ENCODE measurements around the gene TMOD1. TPM values are rescaled to one million over a fixed set of nuclear protein-coding genes. Genes with fewer than 3 reads are reported as not detected.
A peak's percentile ranks its signal among the peaks of the same experiment; 100 is the strongest.

Gene TMOD1
- total and polyA plus RNA-seq, 9 of the 15 experiments (the other 6 are each of a cell fraction or from before 2014, with no cell fraction given) = 7.1 to 41.2 (median 14.2) TPM

DNA sequence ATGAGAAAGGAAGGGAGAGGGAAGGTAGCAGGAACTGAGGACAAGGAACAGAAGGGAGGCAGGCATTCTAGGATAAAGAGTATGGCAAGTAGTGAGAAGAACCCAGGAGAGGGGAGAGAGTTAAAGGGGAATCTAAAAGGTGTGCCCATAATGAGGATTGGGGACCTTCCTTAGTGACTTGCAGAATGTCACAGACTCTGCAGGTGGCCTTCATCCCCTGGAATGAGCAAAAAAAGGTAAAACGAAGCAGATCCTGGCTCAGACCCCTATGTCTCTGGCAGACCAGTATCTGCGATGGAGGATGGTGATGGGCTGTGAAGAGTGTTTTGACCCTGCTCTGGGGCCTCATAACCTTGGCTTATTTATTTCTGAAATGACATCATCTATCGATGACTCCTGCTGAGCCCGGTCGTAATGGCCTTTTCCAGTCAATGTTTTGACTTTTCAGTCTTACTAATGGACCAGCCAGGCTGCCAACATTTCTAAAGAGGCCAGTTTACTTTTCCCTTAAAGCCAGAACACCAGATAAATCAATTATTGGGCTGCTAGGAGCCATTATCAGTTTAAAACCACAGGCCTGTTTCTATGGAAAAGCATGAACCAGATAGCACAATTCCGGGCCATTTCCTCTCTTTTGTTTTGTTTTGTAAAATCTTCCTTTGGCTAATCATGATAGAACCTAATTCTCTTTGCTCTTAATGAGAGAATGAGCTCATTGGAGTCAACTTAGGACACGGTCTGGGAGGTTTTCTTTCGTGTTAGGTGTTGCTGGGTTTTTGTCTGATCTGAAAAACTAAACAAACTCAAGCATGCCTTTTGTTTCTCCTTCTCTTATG, 3.1 kb downstream of the TMOD1 start (continued):
- TF ChIP-seq, protein P1, sequence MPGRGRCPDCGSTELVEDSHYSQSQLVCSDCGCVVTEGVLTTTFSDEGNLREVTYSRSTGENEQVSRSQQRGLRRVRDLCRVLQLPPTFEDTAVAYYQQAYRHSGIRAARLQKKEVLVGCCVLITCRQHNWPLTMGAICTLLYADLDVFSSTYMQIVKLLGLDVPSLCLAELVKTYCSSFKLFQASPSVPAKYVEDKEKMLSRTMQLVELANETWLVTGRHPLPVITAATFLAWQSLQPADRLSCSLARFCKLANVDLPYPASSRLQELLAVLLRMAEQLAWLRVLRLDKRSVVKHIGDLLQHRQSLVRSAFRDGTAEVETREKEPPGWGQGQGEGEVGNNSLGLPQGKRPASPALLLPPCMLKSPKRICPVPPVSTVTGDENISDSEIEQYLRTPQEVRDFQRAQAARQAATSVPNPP (IDR thresholded peaks at IDR 0.05; ENCODE audit: borderline replicate concordance, insufficient read depth, insufficient read length) = no peak
- TF ChIP-seq CBX1 (IDR thresholded peaks at IDR 0.05; ENCODE audit: low read depth) (no peak), MYNN (IDR thresholded peaks at IDR 0.05) (no peak), MYNN (CRISPR knock-in tag; IDR thresholded peaks at IDR 0.05) (no peak), SMAD3 (CRISPR knock-in tag; conservative IDR thresholded peaks at IDR 0.05) (no peak), ZNF184 (CRISPR knock-in tag; IDR thresholded peaks at IDR 0.05) (no peak), RHOXF2B (CRISPR knock-in tag; conservative IDR thresholded peaks at IDR 0.05) (no peak), ARNT (IDR thresholded peaks at IDR 0.05) (no peak), ZNF589 (CRISPR knock-in tag; IDR thresholded peaks at IDR 0.05; ENCODE audit: low read depth) (no peak), C11orf30 (IDR thresholded peaks at IDR 0.05; ENCODE audit: low read depth) (peak; percentile 39; the same call in 1 of the 2 replicates), EZH2 (IDR thresholded peaks at IDR 0.05; ENCODE audit: borderline replicate concordance, low read depth, low read length) (no peak), ZNF165 (CRISPR knock-in tag; IDR thresholded peaks at IDR 0.05; ENCODE audit: borderline replicate concordance) (no peak), NFATC3 (IDR thresholded peaks at IDR 0.05) (no peak), SIN3B (IDR thresholded peaks at IDR 0.05; ENCODE audit: low read depth) (no peak), CBFA2T3 (IDR thresholded peaks at IDR 0.05) (peak; percentile 60), ZFP30 (CRISPR knock-in tag; IDR thresholded peaks at IDR 0.05; ENCODE audit: borderline replicate concordance) (no peak), HNRNPLL (IDR thresholded peaks at IDR 0.05; ENCODE audit: low read depth, low read length, poor library complexity, severe bottlenecking) (no peak), JUN (IDR thresholded peaks at IDR 0.05; ENCODE audit: borderline replicate concordance, low read depth, low read length) (peak; percentile 32; the same call in 1 of the 2 replicates), JUN (CRISPR knock-in tag; IDR thresholded peaks at IDR 0.05; ENCODE audit: borderline replicate concordance) (no peak), STAT5A (IDR thresholded peaks at IDR 0.05; ENCODE audit: borderline replicate concordance, low read length) (no peak), PTBP1 (IDR thresholded peaks at IDR 0.05; ENCODE audit: low read depth, low read length) (no peak), ZNF830 (CRISPR knock-in tag; IDR thresholded peaks at IDR 0.05) (no peak)
- TF ChIP-seq, protein P2, sequence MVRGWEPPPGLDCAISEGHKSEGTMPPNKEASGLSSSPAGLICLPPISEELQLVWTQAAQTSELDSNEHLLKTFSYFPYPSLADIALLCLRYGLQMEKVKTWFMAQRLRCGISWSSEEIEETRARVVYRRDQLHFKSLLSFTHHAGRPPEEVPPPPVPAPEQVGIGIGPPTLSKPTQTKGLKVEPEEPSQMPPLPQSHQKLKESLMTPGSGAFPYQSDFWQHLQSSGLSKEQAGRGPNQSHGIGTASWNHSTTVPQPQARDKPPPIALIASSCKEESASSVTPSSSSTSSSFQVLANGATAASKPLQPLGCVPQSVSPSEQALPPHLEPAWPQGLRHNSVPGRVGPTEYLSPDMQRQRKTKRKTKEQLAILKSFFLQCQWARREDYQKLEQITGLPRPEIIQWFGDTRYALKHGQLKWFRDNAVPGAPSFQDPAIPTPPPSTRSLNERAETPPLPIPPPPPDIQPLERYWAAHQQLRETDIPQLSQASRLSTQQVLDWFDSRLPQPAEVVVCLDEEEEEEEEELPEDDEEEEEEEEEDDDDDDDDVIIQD (CRISPR knock-in tag; IDR thresholded peaks at IDR 0.05) = no peak
- TF ChIP-seq, protein P3, sequence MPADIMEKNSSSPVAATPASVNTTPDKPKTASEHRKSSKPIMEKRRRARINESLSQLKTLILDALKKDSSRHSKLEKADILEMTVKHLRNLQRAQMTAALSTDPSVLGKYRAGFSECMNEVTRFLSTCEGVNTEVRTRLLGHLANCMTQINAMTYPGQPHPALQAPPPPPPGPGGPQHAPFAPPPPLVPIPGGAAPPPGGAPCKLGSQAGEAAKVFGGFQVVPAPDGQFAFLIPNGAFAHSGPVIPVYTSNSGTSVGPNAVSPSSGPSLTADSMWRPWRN (IDR thresholded peaks at IDR 0.05; ENCODE audit: low read depth) = no peak
- TF ChIP-seq, protein P4, sequence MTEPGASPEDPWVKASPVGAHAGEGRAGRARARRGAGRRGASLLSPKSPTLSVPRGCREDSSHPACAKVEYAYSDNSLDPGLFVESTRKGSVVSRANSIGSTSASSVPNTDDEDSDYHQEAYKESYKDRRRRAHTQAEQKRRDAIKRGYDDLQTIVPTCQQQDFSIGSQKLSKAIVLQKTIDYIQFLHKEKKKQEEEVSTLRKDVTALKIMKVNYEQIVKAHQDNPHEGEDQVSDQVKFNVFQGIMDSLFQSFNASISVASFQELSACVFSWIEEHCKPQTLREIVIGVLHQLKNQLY (CRISPR knock-in tag; conservative IDR thresholded peaks at IDR 0.05) = no peak
- TF ChIP-seq, protein P5, sequence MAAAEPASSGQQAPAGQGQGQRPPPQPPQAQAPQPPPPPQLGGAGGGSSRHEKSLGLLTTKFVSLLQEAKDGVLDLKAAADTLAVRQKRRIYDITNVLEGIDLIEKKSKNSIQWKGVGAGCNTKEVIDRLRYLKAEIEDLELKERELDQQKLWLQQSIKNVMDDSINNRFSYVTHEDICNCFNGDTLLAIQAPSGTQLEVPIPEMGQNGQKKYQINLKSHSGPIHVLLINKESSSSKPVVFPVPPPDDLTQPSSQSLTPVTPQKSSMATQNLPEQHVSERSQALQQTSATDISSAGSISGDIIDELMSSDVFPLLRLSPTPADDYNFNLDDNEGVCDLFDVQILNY (CRISPR knock-in tag; IDR thresholded peaks at IDR 0.05) = no peak

Data from K562 (cell line).